ENCODE results near the gene GBP1. TPM values are rescaled to one million over a fixed set of nuclear protein-coding genes. Genes with fewer than 3 reads are reported as not detected.
"Not testable (repeated sequence)": the region's sequence is repeated elsewhere in the genome, so short reads cannot be mapped to it uniquely, and the experiment has no call there.

Gene GBP1
- total and polyA plus RNA-seq, 7 donors, result 4.2 to 72.1 (median 24.2) TPM

DNA sequence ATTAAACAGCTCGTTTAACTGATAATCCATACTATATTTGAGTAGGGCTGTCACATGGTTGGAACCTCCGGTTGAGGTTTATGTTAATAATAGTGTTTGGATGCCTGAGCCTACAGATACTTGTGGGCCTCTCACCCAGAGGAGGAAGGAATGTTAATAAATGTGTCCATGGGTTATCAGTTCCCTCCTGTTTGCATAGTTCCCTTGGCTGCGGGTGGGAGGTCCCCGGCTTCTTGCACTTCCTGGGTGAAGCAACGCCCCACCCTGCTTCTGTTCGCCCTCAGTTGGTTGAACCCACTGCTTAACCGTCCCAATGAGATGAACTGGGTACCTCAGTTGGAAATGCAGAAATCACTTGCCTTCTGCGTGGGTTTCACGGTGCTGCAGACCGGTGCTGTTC lies 23.6 kb upstream of the GBP1 start:
- intact Hi-C loops (cut with DNase I), result no loop called here
- H3K27me3 ChIP-seq, result no peaks in the 10 kb centered on the region

DNA sequence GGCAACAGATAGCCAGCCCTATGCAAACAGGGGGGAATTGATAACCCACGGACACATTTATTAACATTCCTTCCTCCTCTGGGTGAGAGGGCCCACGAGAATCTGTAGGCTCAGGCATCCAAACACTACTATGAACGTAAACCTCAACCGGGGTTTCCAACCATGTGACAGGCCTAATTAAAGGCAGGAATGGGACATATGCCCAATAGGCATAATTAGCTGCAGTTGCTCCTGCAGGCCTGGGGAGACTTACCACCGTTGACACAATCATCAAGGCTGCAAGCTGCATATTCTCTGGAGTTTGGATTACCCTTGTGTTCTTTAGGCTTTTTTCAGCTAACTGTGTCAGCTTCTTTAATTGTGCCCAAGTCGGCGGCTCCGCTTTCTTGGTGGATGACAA lies 22.2 kb upstream of the GBP1 start:
- Histone ChIP-seq H3K4me3 (no peak overlapping the region), H3K27ac (no peak overlapping the region), H3K9me3 (no peaks in the 10 kb centered on the region), H3K36me3 (no peaks in the 10 kb centered on the region), H3K4me1 (no peaks in the 10 kb centered on the region), H3K27me3 (no peaks in the 10 kb centered on the region)
- no peak for DNase-seq
- intact Hi-C loops (cut with DNase I), result no loop called here
- WGBS, 2 donors, result 74 to 85% methylated on average over 8 of the region's 8 CpGs
- TF ChIP-seq POLR2A (IDR thresholded peaks at IDR 0.05), result no peak
- no peak for TF ChIP-seq POLR2AphosphoS5 (IDR thresholded peaks at IDR 0.05)
- TF ChIP-seq, protein P1, sequence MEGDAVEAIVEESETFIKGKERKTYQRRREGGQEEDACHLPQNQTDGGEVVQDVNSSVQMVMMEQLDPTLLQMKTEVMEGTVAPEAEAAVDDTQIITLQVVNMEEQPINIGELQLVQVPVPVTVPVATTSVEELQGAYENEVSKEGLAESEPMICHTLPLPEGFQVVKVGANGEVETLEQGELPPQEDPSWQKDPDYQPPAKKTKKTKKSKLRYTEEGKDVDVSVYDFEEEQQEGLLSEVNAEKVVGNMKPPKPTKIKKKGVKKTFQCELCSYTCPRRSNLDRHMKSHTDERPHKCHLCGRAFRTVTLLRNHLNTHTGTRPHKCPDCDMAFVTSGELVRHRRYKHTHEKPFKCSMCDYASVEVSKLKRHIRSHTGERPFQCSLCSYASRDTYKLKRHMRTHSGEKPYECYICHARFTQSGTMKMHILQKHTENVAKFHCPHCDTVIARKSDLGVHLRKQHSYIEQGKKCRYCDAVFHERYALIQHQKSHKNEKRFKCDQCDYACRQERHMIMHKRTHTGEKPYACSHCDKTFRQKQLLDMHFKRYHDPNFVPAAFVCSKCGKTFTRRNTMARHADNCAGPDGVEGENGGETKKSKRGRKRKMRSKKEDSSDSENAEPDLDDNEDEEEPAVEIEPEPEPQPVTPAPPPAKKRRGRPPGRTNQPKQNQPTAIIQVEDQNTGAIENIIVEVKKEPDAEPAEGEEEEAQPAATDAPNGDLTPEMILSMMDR (IDR thresholded peaks at IDR 0.05), result no peak
- TF ChIP-seq EP300 (IDR thresholded peaks at IDR 0.05), result no peak

More for the DNA sequence above, 23.6 kb upstream of the GBP1 start:
- 82 to 87% methylated on average over 10 of the region's 10 CpGs for WGBS, 2 donors
- Histone ChIP-seq H3K36me3 (no peaks in the 10 kb centered on the region), H3K4me1 (no peaks in the 10 kb centered on the region), H3K27ac (no peak overlapping the region), H3K4me3 (no peak overlapping the region), H3K9me3 (no peaks in the 10 kb centered on the region)
- no peak for TF ChIP-seq EP300 (IDR thresholded peaks at IDR 0.05)
- DNase-seq, result no peak

DNA sequence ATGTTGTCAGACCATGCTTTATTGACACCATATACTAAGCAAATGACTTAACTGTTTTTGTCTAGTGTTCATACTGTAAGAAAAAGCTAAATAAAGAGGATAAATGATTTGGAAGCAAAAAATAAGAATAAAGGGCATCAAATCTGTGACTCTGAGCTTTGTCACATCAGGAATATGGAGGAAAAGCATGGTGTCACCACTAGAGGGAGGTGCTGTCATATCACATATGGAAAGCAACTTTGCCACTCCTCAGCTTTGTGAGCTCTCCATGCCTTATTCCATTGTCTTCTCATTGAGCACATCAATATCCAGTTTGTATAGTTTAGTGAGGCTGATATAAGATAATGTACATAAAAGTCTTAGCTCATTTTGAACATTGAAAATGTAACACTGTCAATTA lies 20.8 kb upstream of the GBP1 start:
- Histone ChIP-seq H3K27me3 (no peaks in the 10 kb centered on the region), H3K36me3 (no peaks in the 10 kb centered on the region), H3K4me3 (no peak overlapping the region), H3K27ac (no peak overlapping the region), H3K4me1 (no peaks in the 10 kb centered on the region), H3K9me3 (no peaks in the 10 kb centered on the region)
- no peak for TF ChIP-seq EP300 (IDR thresholded peaks at IDR 0.05)
- TF ChIP-seq, protein P1 (IDR thresholded peaks at IDR 0.05), result peak in 2 of 4 experiments; percentile 37 to 40
- TF ChIP-seq POLR2AphosphoS5 (IDR thresholded peaks at IDR 0.05), result no peak
- intact Hi-C loops (cut with DNase I), result no loop called here
- DNase-seq, result no peak

DNA sequence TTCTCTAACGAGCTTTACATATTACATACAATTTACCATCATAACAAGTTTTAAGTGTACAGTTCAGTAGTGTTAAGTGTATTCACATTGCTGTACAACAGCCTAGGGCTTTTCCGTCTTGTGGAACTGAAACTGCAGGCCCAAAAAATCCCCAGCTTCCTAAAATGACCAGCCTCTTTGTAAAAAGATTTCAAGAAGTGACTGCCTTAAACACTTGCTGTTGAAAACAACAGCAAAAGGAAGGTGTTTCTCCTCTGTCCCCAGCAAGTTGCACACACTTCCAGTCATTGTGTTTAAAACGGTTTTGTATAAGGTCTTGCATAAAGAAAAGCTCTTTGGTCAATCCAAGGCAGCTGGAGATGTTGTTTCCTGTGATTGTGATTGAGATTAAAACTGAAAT lies 16.0 kb upstream of the GBP1 start:
- intact Hi-C loops (cut with DNase I), result no loop called here
- H3K36me3 ChIP-seq, result no peaks in the 10 kb centered on the region
- no peak overlapping the region for H3K27ac ChIP-seq
- H3K4me1 ChIP-seq, result no peaks in the 10 kb centered on the region
- no peaks in the 10 kb centered on the region for H3K27me3 ChIP-seq
- no peak for DNase-seq
- WGBS, 2 donors, result 65 to 67% methylated on average over 3 of the region's 3 CpGs
- H3K9me3 ChIP-seq, result no peaks in the 10 kb centered on the region
- TF ChIP-seq POLR2A (IDR thresholded peaks at IDR 0.05), result no peak
- no peak for TF ChIP-seq POLR2AphosphoS5 (IDR thresholded peaks at IDR 0.05)
- no peak for TF ChIP-seq EP300 (IDR thresholded peaks at IDR 0.05)
- TF ChIP-seq, protein P1 (IDR thresholded peaks at IDR 0.05), result no peak
- H3K4me3 ChIP-seq, result no peak overlapping the region

DNA sequence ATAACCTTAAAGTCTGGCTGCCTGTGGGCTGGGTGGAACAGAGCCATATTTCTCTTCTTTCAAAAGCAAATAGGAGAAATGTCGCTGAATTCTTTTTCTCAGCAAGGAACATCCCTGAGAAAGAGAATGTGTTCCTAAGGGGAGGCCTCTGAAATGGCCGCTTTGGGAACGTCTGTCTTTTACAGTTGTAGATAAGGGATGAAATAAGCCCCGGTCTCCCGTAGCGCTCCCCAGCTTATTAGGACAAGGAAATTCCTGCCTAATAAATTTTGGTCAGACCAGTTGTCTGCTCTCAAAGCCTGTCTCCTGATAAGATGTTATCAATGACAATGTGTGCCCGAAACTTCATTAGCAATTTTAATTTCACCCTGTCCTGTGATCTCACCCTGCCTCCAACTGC lies 15.1 kb upstream of the GBP1 start:
- intact Hi-C loops (cut with DNase I); H3K36me3 ChIP-seq; H3K27me3 ChIP-seq; H3K4me1 ChIP-seq; H3K27ac ChIP-seq; H3K4me3 ChIP-seq; DNase-seq; H3K9me3 ChIP-seq: not testable (repeated sequence)
- WGBS, 2 donors, result 90 to 97% methylated on average over 7 of the region's 7 CpGs

DNA sequence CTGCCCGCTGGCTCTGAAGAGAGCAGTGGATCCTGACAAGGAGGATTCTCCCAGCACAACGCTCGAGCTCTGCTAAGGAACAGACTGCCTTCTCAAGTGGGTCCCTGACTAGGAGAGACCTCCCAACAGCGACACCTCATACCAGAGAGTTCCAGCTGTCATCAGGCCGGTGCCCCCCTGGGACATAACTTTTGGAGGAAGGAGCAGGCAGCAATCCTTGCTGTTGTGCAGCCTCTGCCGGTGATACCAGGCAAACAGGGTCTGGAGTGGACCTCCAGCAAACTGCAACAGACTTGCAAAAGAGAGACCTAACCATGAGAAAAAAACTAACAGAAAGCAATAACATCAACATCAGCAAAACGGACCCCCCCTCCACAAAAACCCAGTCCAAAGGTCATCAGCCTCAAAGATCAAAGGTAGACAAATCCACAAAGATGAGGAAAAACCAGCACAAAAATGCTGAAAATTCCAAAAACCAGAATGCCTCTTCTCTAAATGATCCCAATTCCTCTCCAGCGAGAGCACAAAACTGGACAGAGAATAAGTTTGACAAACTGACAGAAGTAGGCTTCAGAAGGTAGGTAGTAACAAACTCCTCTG lies 7.6 kb upstream of the GBP1 start:
- intact Hi-C loops (cut with DNase I); H3K27me3 ChIP-seq; H3K36me3 ChIP-seq; H3K4me1 ChIP-seq; H3K4me3 ChIP-seq; H3K9me3 ChIP-seq; DNase-seq; H3K27ac ChIP-seq: not testable (repeated sequence)
- WGBS, 2 donors, result 69 to 80% methylated on average over 8 of the region's 8 CpGs
